CD14-positive monocyte (primary cell): ENCODE results near the gene RASIP1. TPM values are rescaled to one million over a fixed set of nuclear protein-coding genes. Genes with fewer than 3 reads are reported as not detected.
"Not testable (repeated sequence)": the region's sequence is repeated elsewhere in the genome, so short reads cannot be mapped to it uniquely, and the experiment has no call there.

ENCODE experiments used
- DNase-seq, 3 donors: peaks; one replicate each; pipeline ENCODE4 v3.0.0-alpha.2; 2011 to 2022
- H2AFZ ChIP-seq: 2 replicates; pipeline ENCODE4 v1.6.0; 2012; ENCODE audit warnings: mild to moderate bottlenecking, low read depth, low read length, inconsistent platforms; ENCODE audit not compliant: insufficient read depth, poor library complexity, severe bottlenecking
- H3K27ac ChIP-seq, 2 donors: 1 replicate in 1 of 2; 2 replicates in 1 of 2; pipeline ENCODE4 v1.5.1; 2012 to 2013; ENCODE audit warnings: low read length in 2 of 2, control low read depth in 1 of 2, inconsistent platforms in 1 of 2, low read depth in 1 of 2, mild to moderate bottlenecking in 1 of 2
- H3K27me3 ChIP-seq, 2 donors: one replicate each; pipeline versions ENCODE4 v1.6.0 to v1.6.1; 2011 to 2013; ENCODE audit warnings: low read length in 2 of 2; ENCODE audit not compliant: control insufficient read depth in 2 of 2, insufficient read depth in 2 of 2
- H3K36me3 ChIP-seq, 2 donors: replicated peaks in 1 of 2; 1 replicate in 1 of 2; 2 replicates in 1 of 2; pipeline versions ENCODE4 v1.5.1 to v1.6.1; 2012 to 2013; ENCODE audit warnings: low read length in 2 of 2, control low read depth in 1 of 2, inconsistent platforms in 1 of 2, mild to moderate bottlenecking in 1 of 2; ENCODE audit not compliant: insufficient read depth in 2 of 2, control insufficient read depth in 1 of 2
- H3K4me1 ChIP-seq, 2 donors: 1 replicate in 1 of 2; 2 replicates in 1 of 2; pipeline versions ENCODE4 v1.5.1 to v1.6.1; 2012 to 2013; ENCODE audit warnings: low read length in 2 of 2, control low read depth in 1 of 2, inconsistent platforms in 1 of 2, mild to moderate bottlenecking in 1 of 2, moderate library complexity in 1 of 2; ENCODE audit not compliant: insufficient read depth in 2 of 2, control insufficient read depth in 1 of 2
- H3K4me2 ChIP-seq: replicated peaks from 2 replicates; pipeline ENCODE3; 2012; ENCODE audit warnings: low read length, moderate library complexity, mild to moderate bottlenecking; ENCODE audit not compliant: poor library complexity, severe bottlenecking; ENCODE audit errors: extremely low read depth
- H3K4me3 ChIP-seq, 3 experiments: fragments of 200-600 bp in 1 of 3; sonication (generic) in 1 of 3; replicated peaks in 1 of 3; 1 replicate in 2 of 3; 2 replicates in 1 of 3; pipeline ENCODE4 v1.5.1; 2011 to 2013; ENCODE audit warnings: low read length in 3 of 3, mild to moderate bottlenecking in 3 of 3, control low read depth in 2 of 3, low read depth in 2 of 3, inconsistent platforms in 1 of 3, moderate library complexity in 1 of 3
- H3K79me2 ChIP-seq: 2 replicates; pipeline ENCODE4 v1.6.0; 2012; ENCODE audit warnings: mild to moderate bottlenecking, control low read depth, inconsistent platforms, low read length, moderate library complexity; ENCODE audit not compliant: insufficient read depth
- H3K9ac ChIP-seq: 2 replicates; pipeline ENCODE4 v1.6.0; 2017; ENCODE audit warnings: low read length, mild to moderate bottlenecking; ENCODE audit not compliant: insufficient read depth, poor library complexity, severe bottlenecking
- H3K9me3 ChIP-seq, 2 donors: replicated peaks in 1 of 2; 1 replicate in 1 of 2; 2 replicates in 1 of 2; pipeline versions ENCODE4 v1.5.1 to v1.6.1; 2012 to 2013; ENCODE audit warnings: low read length in 2 of 2, control low read depth in 1 of 2; ENCODE audit not compliant: control insufficient read depth in 1 of 2, insufficient read depth in 1 of 2
- H4K20me1 ChIP-seq: 2 replicates; pipeline ENCODE4 v1.6.0; 2012; ENCODE audit warnings: mild to moderate bottlenecking, low read length, control low read depth, moderate library complexity; ENCODE audit not compliant: insufficient read depth
- H3K27ac Mint-ChIP-seq, 7 donors: one replicate each; pipeline ENCODE4 v1.8.0; 2020; ENCODE audit warnings: mild to moderate bottlenecking in 7 of 7, mixed read lengths in 7 of 7, moderate library complexity in 6 of 7, inconsistent platforms in 2 of 7
- H3K27me3 Mint-ChIP-seq, 3 donors: one replicate each; pipeline ENCODE4 v1.8.0; 2021 to 2022; ENCODE audit warnings: low read depth in 3 of 3, mild to moderate bottlenecking in 3 of 3, mixed read lengths in 3 of 3, moderate library complexity in 3 of 3, inconsistent platforms in 1 of 3
- H3K36me3 Mint-ChIP-seq, 2 donors: one replicate each; pipeline ENCODE4 v1.8.0; 2020; ENCODE audit warnings: mixed read lengths in 2 of 2, inconsistent platforms in 1 of 2, mild to moderate bottlenecking in 1 of 2
- H3K4me1 Mint-ChIP-seq: one replicate; pipeline ENCODE4 v1.8.0; 2020; ENCODE audit warnings: mild to moderate bottlenecking, mixed read lengths
- H3K4me3 Mint-ChIP-seq, 2 donors: one replicate each; pipeline ENCODE4 v1.8.0; 2020; ENCODE audit warnings: mild to moderate bottlenecking in 2 of 2, mixed read lengths in 2 of 2, moderate library complexity in 1 of 2
- H3K9me3 Mint-ChIP-seq, 7 donors: one replicate each; pipeline ENCODE4 v1.8.0; 2020 to 2022; ENCODE audit warnings: mixed read lengths in 7 of 7, mild to moderate bottlenecking in 6 of 7, moderate library complexity in 6 of 7, inconsistent platforms in 2 of 7
- WGBS: methylation state at CpG from one replicate; pipeline ENCODE4 v1.1.5; 2013; ENCODE audit warnings: missing lambda C conversion rate; ENCODE audit not compliant: insufficient coverage; 5-methylcytosine and 5-hydroxymethylcytosine counted together
- intact Hi-C, 2 donors: fragments of 100-400 bp; cut with micrococcal nuclease; formaldehyde crosslinking; loops; one replicate each; pipeline versions ENCODE4 v1.15.0 to v1.15.1; 2023
- polyA plus RNA-seq, 3 donors: library from polyadenylated mRNA; depleted of rRNA in 1 of 3; unstranded in 2 of 3; stranded (reverse) in 1 of 3; fragments of 300-500 nt in 2 of 3; fragments of >200 nt in 1 of 3; fragmentation: Illumina TruSeq in 2 of 3; gene quantifications; 1 replicate in 2 of 3; 2 replicates in 1 of 3; pipeline ENCODE4 v1.2.3, GENCODE V29; 2012 to 2021
- TF ChIP-seq, protein P1 (sequence below): fragments of 200-600 bp; IDR thresholded peaks from one replicate; pipeline ENCODE4 v1.8.0; 2022; ENCODE audit warnings: antibody characterized with exemption, mild to moderate bottlenecking

Gene RASIP1
- polyA plus RNA-seq, 3 donors: 1.2 TPM; not detected in 2

DNA sequence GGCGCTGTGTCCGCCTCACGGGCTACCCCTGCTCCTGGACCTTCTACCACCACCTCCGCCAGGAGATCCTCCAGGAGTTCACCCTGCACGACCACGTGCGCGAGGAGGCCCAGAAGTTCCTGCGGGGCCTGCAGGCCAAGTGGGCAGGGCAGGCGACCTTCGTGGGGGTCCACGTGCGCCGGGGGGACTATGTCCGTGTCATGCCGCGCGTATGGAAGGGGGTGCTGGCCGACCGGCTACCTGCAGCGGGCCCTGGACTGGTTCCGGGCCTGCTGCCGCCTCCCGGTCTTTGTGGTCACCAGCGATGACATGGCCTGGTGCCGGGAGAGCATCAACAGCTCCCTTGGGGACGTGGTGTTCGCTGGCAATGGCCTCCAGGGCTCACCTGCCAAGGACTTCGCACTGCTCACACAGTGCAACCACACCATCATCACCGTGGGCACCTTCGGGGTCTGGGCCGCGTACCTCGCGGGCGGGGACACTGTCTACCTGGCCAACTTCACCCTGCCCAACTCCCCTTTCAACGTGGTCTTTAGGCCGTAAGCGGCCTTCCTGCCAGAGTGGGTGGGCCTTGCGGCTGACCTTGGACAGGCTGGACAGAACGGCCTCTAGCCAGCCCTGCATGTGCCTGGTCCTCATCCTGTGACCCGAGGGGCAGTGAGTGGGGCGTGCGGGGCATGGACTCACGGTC, 59.8 kb downstream of the RASIP1 start:
- H2AFZ ChIP-seq: no peak overlapping the region
- no peak overlapping the region for H3K4me3 ChIP-seq
- no peaks in the 10 kb centered on the region for H3K79me2 ChIP-seq
- no peak overlapping the region for H3K27ac Mint-ChIP-seq
- H3K36me3 Mint-ChIP-seq: no peaks in the 10 kb centered on the region
- no peaks in the 10 kb centered on the region for H3K9me3 ChIP-seq
- H3K4me1 ChIP-seq: no peaks in the 10 kb centered on the region
- no peak overlapping the region for H3K4me2 ChIP-seq
- H3K27me3 Mint-ChIP-seq: peaks cover 1 to 10% (median 5%) of the 10 kb centered on the region in 3 donors
- TF ChIP-seq, protein P1, sequence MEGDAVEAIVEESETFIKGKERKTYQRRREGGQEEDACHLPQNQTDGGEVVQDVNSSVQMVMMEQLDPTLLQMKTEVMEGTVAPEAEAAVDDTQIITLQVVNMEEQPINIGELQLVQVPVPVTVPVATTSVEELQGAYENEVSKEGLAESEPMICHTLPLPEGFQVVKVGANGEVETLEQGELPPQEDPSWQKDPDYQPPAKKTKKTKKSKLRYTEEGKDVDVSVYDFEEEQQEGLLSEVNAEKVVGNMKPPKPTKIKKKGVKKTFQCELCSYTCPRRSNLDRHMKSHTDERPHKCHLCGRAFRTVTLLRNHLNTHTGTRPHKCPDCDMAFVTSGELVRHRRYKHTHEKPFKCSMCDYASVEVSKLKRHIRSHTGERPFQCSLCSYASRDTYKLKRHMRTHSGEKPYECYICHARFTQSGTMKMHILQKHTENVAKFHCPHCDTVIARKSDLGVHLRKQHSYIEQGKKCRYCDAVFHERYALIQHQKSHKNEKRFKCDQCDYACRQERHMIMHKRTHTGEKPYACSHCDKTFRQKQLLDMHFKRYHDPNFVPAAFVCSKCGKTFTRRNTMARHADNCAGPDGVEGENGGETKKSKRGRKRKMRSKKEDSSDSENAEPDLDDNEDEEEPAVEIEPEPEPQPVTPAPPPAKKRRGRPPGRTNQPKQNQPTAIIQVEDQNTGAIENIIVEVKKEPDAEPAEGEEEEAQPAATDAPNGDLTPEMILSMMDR: no peak
- no peaks in the 10 kb centered on the region for H3K27me3 ChIP-seq
- WGBS: 97% methylated on average over 41 of the region's 45 CpGs
- no peak overlapping the region for H3K4me3 Mint-ChIP-seq
- no peaks in the 10 kb centered on the region for H4K20me1 ChIP-seq
- no peak for DNase-seq
- no peak overlapping the region for H3K9ac ChIP-seq
- H3K36me3 ChIP-seq: no peaks in the 10 kb centered on the region
- H3K4me1 Mint-ChIP-seq: peaks cover 13% of the 10 kb centered on the region
- no peak overlapping the region for H3K27ac ChIP-seq
- intact Hi-C loops: no loop called here
- no peaks in the 10 kb centered on the region for H3K9me3 Mint-ChIP-seq

DNA sequence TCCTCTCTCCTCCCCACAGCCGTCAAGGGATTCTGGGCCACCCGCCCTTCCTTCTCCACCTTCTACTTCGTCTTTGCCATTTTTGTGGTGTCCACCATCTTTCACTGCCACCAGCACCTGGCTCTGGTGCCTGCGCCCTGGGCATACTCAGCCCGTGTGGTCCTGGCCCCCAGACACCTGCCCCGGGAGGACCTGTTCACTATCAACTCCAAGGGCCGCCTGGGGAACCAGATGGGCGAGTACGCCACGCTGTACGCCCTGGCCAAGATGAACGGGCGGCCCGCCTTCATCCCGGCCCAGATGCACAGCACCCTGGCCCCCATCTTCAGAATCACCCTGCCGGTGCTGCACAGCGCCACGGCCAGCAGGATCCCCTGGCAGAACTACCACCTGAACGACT, 60.4 kb downstream of the RASIP1 start:
- H3K4me2 ChIP-seq, H3K4me3 Mint-ChIP-seq, intact Hi-C loops: not testable (repeated sequence)

More for the DNA sequence above, 60.4 kb downstream of the RASIP1 start:
- not testable (repeated sequence) for H3K4me3 ChIP-seq, H4K20me1 ChIP-seq, H3K27ac ChIP-seq, DNase-seq, H2AFZ ChIP-seq, H3K9me3 ChIP-seq, H3K27me3 Mint-ChIP-seq, H3K9me3 Mint-ChIP-seq, H3K36me3 ChIP-seq, H3K36me3 Mint-ChIP-seq, H3K79me2 ChIP-seq, H3K27ac Mint-ChIP-seq, H3K27me3 ChIP-seq, H3K9ac ChIP-seq, H3K4me1 ChIP-seq
- H3K4me1 Mint-ChIP-seq: peaks cover 18% of the 10 kb centered on the region
- 96% methylated on average over 7 of the region's 19 CpGs for WGBS
